Glomerular endothelial cell (primary cell): ENCODE results near the gene HOXB3. TPM values are rescaled to one million over a fixed set of nuclear protein-coding genes. Genes with fewer than 3 reads are reported as not detected.
"Not testable (repeated sequence)": the region's sequence is repeated elsewhere in the genome, so short reads cannot be mapped to it uniquely, and the experiment has no call there.

ENCODE experiments used
- DNase-seq: peaks from one replicate; pipeline ENCODE4 v3.0.0-alpha.2; 2011; ENCODE audit warnings: low read depth, low spot score; ENCODE audit errors: extremely low read depth
- total RNA-seq: library from RNA; depleted of rRNA; stranded (reverse); fragments of >200 nt; gene quantifications from 2 replicates; pipeline ENCODE4 v1.2.3, GENCODE V29; 2015

Gene HOXB3
- total RNA-seq, 1 donor from 2014 or later: 48.0 TPM

DNA sequence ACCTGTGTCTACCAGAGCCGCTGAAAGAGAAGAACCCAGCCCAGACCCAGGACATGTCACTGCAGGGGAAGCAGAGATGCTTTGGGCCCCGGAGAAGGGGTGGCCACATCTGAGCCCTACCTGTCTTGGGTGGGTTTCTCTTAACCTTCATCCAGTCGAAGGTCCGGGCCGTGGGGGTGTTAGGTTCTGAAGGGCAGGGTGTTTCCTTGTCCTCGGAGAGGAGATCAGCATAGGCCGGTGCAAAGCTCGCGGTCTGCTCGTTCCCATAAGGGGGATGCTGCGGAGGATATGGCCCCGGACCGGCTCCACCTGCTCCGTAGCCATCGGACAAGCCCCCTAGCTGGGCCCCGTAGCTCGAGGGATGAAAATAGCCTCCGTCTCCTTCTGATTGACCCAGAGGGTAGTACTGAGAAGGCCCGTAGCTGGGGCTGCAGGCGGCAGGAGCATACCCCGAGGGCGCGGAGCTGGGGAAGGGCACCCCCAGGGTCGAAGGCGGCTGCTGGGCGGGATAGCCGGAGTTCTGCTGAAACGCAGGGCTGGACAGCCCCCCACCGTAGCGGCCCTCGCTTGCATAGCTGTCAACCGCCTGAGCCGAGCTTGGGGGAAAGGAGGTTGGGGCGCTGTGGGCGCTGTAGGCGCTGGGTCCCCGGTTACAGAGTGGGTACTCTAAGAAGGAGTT, 59.7 kb downstream of the HOXB3 start:
- no peak for DNase-seq

DNA sequence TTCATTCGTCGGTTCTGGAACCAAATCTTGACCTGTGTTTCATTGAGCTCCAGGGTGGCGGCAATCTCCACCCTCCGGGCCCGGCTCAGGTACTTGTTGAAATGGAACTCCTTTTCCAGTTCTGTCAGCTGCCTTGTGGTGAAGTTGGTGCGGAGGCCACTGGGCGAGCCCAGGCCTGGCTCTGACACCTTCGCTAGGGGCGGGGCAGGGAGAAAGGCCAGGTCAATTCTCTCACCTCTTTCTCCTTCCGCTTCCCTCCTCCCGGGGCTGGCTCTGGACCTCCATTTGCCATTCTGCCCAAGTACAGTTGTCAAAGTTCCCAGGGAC, 60.4 kb downstream of the HOXB3 start:
- no peak for DNase-seq

DNA sequence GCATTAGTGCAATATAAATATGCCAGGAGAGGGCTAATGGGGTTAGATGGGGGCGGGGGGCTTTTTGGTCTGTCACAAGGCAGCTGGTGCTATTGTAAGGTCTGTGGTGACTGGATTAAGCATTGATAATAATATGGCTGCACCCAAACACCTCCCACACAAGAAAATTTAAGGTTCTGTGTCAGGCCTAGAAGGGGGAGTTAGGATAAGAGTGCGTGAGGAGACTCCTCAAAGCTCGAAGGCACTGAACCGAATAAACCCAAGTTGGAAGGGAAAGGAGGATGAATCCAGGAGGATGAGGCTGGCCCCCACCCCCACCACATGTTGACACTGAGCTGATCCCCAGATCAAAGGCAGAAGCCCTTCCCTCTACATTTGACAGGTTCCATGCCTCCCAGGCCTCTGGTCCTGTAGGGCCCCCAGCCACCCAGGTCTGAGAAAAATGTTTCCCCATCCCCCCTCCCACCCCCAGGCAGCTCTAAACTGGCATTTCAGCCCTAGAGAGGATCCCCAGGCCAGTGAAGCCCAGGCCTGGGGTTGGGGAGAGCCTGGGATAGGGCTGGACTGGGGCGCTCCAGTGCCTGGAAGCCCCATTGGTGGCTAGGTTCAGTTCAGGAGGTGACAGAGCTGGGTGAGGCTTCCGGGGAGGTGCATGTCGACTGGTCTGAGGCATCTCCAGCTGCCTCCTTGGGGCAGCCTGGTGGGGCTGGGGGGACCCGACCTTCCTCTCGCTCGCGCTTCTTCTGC, 60.9 kb downstream of the HOXB3 start:
- DNase-seq: no peak

DNA sequence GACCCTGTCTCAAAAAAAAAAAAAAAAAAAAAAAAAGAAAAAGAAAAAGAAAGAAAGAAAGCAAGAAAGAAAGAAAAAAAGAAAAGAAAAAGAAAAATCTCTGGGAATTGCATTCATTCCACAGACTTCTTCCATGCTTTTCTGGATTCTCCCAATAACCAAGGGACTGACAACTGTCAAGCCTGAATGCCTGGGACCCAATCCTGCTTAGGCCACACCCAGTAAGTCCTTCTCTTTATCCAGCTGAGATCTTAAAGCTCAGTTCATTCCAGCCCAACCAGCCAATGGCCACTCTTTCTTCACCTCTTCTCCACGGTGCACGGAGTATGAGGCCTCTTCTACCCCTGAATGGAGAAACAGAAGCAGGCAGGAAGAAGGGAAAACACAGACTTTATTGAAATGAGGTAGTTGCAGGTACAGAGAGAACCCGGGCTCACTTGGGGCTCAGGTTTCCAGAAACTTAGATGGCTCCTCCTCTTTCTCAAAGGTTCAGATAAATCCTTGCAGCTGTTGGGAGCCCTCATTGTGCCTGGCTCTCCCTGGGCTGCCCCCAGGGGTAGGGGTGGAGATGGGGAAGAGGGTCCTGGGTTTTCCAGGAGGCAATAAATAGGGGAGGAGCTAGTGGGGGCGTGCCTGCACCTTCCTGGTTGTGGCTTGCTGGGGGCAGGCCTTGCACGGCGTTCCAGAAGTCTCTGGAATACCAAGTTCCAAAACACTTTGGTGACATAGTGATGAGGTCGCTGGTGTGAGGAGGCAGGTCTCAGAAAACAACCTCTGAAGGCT, 61.7 kb downstream of the HOXB3 start:
- no peak for DNase-seq

DNA sequence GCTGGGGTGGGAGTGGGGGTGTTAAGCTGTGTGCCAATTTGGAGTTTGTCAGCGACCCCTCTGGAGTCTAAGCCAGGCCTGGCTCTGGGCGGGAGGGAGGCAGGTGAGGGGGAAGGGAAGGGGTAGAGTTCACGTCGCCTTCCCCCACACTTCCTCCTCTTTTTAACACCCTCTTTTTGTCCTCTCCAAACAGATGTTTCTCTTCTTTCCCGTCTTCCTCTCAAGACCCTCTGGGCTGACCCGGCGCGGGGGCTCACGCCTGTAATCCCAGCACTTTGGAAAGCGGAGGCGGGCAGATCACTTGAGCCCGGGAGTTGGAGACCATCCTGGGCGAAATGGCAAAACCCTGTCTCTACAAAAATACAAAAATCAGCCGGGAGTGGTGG, 62.5 kb downstream of the HOXB3 start:
- no peak for DNase-seq

DNA sequence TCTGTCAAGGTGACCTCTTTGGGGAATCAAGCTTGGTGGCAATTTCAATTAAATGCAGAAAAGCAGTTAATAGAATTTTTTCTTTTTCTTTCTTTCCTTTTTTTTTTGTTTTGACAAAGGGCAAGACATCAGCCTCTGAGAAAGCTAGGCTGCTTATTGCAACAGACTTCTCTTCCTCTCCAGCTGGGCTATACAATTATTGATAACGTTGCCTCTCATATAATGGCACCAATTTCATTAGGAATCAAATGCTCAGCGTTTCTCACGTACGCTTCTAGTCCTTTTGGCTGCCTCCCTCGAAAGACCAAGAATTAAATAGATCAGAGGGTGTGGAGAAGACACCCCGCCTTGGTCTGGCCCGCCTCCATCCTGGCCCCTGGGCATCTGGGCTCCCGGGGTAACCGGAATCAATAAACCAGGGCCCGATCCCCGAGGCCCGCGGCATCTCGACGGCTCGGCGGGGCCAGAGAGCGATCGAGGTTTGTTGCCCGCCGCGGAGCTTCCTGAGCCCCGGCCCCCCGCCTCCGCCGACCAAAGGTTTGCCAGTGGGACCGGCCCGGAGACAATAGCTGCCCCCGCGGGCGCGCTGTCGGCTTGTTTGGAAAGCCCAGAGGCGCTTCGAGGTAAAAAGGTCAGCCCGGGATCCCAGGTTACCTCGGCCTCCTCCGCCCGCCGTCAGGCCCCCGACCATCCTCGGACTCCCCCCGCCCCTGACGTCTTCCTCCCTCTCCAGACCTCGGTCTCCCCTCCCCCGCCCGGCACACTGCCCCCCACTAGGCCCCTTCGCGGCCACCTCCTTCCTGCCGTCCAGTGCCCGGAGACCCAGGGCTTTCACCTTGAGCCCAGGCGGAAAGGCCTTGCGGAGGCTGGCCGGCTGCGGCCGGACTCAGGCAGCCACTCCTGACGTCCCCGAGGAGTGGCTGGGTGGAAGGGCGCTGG, 63.2 kb downstream of the HOXB3 start:
- no peak for DNase-seq

DNA sequence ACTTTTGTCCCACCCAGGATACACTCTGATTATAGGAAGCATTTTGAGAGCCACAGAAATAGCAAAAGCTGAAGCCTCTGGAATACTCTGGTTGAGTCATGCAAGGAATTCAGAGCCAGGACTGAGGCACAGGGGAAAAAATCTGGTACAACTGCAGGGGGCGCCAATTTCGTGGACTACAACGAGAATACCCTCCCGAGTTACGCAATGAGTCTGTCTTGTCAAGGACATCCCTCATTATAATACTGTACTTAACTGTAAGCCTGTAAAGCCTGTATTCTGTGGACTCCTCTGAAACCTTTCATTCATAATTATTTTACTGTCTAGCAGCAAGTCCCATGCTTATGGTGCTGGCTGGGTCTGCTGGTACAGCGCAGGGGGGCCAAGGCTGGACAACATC, 67.0 kb downstream of the HOXB3 start:
- no peak for DNase-seq

DNA sequence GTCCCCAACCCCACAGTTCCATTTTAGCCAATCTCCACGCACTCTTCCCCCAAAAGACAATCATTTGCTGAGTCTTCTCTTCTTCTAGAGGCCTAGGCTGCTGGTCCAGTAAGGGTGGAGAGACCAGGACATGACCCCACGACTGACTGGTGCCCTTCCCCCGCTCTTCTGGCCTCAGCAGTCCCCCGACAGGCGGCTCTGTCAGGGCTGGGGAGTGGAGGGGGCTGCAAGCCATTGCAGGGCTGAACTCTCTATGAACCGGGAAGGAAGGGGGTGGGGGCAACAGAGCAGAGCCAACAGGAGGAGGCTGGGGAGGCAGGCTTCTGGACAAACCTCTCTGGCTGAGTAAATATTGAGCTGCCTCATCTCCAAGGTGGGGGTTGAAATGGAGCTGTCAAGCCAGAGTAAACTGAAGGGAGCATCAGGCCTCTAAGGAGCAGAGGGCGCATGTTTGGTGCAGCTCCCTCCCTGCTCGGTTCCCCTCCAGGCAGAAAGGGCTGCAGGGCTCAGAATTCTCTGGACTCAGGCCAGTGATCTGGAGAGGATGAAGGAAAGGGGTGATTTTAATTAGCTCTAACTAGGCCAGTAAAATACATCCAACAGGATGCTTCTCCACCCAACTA, 67.9 kb downstream of the HOXB3 start:
- no peak for DNase-seq

DNA sequence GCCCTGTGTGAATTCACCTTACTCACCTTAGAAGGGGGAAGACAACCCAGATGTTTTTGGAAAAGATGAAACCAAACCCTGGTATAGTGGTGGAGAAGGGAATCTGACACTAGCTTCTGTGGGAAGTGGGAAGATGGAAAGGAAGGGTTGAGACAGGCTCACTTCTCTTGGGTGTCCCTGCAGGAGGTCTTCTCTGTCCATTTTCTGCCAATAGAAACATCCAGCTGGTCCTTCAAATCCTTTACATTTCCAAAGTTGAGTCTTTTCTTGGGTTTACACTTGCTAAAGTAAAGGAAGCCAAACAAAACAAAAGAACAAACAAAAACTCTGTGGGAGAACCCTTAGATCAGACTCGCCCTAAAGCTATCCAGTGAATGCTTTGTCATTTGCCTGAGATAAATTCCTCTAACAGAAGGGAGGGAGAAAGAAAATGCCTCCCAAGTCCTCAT, 69.4 kb downstream of the HOXB3 start:
- no peak for DNase-seq

DNA sequence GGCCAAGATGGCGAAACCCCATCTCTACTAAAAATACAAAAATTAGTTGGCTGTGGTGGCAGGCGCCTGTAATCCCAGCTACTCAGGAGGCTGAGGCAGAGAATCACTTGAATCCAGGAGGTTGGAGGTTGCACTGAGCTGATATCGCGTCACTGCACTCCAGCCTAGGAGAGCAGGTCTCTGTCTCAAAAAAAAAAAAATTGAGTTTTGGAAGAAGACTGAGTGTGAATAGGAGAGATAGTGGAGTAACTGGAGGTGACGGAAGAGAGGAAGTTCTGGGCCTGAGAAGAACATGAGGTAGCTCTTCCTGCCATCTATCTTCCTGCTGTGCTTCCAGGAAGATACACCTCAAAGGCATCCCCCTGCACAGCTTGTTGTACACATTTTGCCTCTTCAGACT, 70.6 kb downstream of the HOXB3 start:
- no peak for DNase-seq

DNA sequence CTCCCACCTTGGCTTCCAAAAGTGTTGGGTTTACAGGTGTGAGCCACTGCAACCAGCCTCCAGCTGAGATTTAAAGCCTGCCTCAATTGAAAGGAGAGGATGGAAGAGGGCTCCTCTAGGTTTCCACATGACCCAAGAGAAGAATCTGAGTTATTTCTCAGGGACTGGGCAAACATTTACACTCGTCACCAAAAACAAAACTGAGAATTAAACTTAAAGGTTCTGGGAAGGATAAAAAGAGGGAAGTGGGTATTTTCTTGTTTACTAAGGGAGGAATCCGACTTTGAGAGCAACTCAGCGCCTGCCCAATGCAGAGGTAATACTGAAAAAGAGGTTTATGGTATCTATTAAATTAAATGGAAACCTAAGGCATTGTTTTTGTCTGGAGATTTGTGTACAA, 72.6 kb downstream of the HOXB3 start:
- DNase-seq: no peak

DNA sequence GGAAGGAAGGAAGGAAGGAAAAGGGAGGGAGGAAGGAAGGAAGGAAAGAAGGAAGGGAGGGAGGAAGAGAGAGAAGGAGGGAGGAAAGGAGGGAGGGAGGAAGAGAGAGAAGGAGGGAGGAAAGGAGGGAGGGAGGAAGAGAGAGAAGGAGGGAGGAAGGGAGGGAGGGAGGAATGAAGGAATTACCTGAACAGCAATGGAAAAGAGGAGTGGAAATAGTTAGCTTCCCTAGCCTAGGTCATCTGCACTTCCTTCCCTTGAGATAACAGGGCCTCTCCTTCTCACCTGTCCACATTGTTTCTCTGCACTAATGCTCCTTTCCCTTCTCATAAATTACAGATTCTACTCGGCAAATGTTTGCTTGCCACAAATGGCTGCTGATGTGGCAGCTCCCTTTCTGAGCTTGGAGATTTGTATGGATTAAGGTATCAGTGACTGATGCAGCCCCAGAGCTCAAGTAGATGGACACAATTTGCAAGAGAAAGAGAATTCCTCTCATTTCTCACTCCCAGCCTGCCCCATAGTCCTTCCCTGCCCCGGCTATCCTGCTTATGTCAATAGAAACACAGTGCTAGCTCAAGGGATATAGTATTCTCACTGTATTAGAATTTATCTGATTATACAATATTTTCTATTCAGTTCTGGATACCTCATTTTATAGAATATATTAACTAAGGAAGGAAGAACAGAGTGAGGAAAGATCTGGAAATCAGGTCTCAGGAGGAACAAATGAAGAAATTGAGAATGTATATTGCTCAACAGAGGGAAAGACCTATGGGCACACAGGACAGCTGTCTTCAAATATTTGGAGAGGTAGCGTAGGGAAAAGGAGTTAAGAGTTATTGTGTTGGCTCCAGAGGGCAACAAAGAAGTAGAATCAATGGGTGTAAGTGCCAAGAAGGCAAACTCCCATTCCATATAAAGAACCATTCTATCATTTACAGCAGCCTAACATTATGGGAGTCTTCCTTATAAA, 73.8 kb downstream of the HOXB3 start:
- no peak for DNase-seq

DNA sequence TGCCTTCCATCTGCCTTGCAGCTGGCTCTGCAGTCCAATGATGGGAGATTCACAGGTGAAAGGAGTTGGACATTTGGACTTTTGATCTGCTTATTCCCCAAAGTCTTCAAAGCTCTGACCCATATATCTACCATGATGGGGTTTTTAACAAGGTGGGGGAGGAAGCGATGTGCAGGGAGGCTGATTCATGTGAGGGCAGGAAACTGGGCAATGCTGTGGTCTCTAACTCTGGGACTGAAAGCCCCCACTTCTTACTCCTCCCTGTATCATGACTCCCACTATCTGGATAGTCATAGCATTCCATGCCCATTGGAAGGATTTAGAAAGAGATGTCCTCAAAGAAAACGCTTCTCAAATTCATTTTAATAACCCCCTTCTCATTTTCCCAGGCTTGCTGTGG, 75.6 kb downstream of the HOXB3 start:
- no peak for DNase-seq

DNA sequence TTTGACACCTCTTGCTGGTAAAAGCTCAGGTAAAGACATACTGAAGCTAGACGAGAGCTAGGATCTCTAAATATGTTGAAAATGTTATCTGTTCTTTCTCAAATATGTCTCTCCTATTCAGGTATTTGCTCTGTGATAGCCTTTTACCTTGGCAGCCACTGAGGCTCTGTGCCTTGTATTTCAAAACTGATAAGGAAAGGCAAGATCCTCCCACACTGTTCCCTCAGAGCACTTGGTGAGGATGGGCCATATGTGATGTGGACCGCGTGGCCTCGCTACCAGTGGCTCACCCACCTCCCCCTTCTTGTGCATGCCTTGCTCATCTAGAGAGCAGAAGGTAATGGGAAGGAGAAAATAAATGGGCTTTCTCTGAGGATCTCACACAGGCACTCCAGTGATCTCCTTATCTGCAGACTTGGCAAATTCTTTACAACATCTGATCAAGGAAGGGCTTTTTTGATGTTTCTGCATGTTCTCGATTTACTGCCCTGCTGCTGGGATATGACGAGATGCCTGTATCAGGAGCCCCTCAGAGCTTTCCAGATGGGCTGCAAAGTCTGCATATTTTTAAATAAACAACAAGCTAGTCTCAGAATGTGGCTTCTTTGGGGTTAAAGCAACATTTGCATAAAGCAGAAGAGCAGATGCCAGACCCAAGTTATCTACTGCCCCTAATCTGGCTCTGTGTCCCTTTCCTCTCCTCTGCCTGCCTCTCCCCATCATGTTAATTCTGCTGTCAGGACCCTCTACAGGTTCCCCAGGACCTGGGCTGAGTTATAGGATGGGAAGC, 76.2 kb downstream of the HOXB3 start:
- DNase-seq: no peak

DNA sequence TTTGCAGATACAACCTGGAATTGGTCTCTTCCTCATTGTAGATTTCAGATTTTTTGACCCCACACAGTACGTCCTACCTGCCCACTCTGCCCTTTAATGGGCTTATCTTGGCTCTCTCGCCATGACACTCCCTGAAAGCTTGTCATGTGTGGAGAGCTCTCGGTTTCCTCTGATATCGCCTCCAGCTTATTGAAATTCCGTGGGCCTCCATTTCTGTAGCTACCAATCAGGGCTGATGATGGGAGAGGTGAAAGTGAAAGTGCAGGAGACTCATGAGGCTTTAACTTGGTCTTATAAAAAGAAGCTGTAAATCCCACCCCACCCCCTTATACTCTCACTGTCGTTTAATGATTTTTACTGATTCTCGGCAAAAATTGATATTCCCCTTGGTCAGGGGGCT, 76.9 kb downstream of the HOXB3 start:
- DNase-seq: no peak

DNA sequence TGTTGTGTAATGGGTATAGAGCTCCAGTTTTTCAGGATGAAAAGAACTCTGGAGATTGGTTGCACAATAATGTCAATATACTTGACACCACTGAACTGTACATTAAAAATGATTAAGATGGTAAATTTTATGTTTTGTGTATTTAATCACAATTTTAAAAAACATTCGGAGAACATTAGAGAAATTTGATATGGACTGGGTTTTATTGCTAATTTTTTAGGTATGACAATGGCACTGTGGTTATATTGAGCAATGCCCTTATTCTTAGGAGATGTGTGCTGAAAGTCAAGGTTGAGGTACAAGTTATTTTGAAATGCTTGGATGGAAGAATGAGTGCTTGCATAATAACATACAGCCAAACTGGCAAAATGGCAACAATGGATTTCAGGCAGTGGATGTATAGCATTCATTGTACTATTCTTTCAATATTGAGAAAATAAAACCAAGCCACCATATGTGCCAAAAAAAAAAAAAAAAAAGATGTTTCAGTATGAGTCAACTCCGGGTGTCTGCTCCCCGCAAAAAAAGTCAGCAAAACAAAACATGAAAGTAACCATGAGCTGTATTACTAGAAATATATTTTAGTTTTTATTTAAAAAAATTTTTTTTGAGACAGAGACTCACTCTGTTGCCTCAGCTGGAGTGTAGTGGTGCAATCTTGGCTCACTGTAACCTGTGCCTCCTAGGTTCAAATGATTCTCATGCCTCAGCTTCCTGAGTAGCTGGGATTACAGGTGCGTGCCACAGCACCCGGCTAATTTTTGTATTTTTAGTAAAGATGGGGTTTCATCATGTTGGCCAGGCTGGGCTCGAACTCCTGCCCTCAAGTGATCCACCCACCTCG, 79.1 kb downstream of the HOXB3 start:
- DNase-seq: no peak

DNA sequence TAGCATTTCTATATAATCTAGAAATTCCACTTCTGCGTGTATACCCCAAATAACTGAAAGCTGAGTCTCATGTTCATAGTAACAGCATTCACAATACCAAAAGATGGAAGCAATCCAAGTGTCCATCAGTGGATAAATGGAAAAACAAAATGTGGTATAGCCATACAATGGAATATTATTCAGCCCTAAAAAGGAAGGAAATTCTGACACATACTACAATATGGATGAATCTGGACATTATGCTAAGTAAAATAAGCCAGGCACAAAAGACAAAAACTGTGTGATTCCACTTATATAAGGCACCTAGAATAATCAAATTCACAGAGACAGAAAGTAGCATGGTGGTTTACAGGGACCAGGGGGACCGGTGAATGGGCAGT, 79.7 kb downstream of the HOXB3 start:
- no peak for DNase-seq

DNA sequence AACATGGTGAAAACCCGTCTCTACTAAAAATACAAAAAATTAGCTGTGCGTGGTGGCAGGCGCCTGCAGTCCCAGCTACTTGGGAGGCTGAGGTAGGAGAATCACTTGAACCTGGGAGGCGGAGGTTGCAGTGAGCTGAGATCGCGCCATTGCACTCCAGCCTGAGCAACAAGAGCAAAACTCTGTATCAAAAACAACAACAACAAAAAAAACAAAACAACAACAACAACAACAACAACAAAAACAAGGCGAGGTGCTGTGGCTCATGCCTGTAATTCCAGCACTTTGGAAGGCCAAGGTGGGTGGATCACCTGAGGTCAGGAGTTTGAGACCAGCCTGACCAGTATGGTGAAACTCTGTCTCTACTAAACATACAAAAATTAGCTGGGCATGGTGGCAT, 80.3 kb downstream of the HOXB3 start:
- DNase-seq: not testable (repeated sequence)
